Measurements from ENCODE around the gene WSCD1.

WSCD1 gene

GRCh38 chr17:6069539-6070429 lies at the start of gene WSCD1:
WSCD1 (plus strand) TSS chr17:6070379; CDS start chr17:6080659, 10,280 bp downstream.
- DNase-seq (ENCODE audit: low spot score), result no peak

DNA sequence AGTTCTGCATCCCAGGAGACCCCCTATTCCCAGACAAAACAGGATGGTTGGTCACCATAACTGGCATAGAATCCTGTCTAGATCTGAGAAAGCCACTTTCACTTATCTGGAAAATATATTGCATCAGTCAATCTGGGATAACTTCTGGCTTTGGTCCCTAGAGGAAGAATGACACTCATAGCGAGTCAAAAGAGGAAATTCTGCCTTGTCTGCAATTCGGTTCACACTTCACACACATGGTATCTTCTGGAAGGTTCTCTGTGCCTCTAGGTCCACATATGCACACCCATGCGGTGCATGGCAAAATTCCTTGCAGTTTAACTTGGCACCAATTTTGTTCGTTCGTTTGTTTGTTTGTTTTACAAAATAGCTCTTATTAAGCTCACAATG lies 49.2 kb upstream of the WSCD1 start:
- no peak for DNase-seq (ENCODE audit: low spot score)

DNA sequence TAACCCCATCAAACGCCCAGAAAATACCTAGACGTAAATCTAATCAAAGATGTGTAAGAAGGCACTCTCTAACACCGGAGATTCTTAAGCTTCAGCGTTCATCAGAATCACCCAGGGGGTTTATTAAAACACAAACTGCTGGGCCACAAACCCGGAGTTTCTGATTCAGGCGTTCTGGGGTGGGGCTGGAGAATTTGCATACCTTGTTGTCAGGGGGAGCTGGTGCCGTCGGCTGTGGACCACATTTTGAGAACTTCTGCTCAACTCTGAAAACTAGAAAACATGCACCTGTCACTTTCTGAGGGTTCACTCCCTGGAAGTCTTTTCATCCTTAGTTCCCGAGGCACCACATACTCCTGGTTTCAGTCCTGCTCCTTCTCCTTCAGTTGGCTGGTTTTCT lies 48.6 kb upstream of the WSCD1 start:
- DNase-seq (ENCODE audit: low spot score), result no peak

DNA sequence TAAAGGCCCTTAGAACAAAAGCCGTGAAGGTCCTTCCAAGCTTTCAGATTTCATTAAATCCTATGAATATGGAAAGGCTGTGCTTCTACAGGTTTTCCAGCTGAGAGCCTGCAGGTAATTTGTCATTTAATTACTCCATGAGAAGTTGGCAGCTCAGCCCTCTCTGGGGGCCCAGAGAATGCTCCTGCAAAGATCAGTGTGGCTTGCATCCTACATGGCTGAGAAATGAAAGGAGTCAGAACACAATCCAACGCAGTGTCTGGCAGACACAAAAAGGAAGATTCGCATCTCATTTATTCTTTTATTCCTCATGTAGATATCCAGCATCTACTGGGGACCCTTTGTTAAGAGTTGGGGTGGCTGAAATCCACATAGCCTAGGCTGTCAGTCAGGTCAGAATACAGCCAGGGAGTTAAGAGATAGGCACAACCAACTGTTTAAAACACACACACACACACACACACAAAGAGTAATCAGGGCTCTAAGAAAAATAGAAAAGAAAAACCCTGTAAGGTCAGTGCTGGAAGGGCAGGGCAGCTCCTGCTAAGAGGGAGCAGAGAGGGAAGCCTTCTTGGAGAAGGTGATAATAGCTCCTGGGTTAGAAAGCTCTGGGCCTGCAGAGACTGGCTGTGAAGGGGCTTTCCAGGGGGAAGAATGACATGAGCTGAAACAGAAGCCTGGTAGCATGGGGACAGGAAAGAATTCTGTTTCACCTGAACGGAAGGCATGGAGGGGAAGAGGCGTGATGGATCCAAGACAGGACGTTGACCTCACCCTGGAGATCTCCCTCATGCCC lies 46.9 kb upstream of the WSCD1 start:
- DNase-seq (ENCODE audit: low spot score), result no peak

- DNase-seq (ENCODE audit: low spot score), result no peak
Measured at GRCh38 chr17:6024576-6024975, 45.6 kb upstream of the WSCD1 start.

GRCh38 chr17:6027342-6028024 lies 42.7 kb upstream of the WSCD1 start:
- no peak for DNase-seq (ENCODE audit: low spot score)

DNA sequence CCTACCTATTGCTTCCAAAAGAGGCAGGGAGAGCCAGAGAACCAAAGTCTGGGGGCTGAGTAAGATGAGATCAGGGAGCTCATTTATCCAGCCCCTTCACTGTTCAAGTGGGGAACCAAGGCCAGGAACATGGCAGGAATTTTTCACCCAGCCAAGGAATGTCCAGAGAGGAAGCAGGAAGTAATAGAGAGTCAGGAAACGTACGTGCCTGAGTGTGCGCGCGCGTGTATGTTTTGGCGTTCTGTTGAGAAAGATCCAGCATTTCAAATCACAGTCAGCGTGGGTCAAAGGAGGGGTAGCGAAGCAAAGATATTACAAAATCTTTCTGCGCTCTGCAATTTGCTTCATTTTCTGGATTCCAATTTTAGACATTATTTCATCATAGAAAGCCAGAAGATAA lies 41.9 kb upstream of the WSCD1 start:
- no peak for DNase-seq (ENCODE audit: low spot score)

DNA sequence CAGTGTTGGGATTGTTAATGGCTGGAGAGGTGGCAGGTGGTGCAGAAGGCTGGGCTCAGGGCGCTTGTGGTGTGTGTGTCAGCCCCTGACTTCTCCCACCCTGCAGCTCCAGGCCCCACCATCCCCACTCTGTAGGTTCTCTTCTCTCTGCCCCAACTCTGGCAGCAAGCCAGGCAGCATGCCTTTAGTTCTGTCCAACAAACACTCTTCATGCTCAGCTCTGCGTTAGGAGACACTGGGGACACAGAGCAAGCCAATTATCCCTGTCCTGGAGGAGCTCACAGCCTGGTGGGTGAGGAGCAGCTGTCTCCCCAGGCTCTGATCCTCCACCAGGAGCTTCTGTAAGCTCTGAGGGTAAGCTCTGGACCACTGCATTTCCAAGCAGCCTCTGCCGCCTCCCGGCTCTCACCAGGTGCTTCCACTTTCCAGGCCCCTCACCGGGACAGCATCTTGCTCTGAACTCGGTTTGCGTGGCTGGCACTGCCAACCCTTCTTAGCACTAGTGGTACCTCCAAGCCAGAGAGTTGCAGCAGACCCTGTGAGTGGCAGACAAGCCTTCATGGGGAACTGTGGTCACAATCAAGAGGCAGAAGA lies 34.3 kb upstream of the WSCD1 start:
- no peak for DNase-seq (ENCODE audit: low spot score)

GRCh38 chr17:6040504-6040903 lies 29.7 kb upstream of the WSCD1 start:
- DNase-seq (ENCODE audit: low spot score), result no peak

DNA sequence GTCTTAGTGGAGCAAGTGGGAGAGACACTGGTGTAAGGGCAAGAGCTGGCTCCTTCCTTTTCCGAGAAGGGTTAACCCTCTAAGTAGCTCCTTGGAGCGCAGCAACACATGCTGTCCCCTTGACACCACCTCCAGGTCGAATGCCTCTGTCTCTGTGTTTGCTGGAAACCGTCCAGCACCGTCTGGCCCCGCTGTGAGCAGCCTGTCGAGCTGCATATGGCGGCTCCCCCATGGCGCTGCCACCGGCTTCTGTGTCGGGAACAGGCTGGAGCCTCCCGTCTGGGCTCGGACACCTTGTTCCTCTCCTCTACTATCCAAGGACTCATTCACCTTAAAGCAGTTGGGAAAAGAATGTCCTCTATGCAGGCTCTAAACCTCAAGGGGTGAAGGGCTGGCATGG lies 28.9 kb upstream of the WSCD1 start:
- DNase-seq (ENCODE audit: low spot score), result no peak

DNA sequence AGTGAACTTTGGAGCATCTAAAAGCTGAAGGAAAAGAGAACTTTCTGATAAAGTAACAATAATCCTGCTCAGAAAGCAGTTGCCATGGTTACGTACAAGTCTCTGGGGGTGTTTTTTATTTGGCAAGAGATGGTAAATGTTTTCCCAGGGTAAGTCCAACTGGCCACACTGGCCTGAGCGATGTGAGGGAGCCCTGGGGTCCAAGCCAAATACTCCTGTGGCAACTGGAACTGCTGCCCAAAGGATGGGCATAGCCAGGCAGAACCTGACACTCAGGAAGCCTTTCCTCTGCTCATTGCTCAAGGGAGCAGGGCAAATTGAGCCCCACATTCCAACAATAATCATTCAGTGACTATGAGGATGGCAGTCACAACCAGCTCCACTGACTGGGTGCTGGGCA lies 26.8 kb upstream of the WSCD1 start:
- DNase-seq (ENCODE audit: low spot score), result no peak

GRCh38 chr17:6044261-6044660 lies 25.9 kb upstream of the WSCD1 start:
- DNase-seq (ENCODE audit: low spot score), result no peak

DNA sequence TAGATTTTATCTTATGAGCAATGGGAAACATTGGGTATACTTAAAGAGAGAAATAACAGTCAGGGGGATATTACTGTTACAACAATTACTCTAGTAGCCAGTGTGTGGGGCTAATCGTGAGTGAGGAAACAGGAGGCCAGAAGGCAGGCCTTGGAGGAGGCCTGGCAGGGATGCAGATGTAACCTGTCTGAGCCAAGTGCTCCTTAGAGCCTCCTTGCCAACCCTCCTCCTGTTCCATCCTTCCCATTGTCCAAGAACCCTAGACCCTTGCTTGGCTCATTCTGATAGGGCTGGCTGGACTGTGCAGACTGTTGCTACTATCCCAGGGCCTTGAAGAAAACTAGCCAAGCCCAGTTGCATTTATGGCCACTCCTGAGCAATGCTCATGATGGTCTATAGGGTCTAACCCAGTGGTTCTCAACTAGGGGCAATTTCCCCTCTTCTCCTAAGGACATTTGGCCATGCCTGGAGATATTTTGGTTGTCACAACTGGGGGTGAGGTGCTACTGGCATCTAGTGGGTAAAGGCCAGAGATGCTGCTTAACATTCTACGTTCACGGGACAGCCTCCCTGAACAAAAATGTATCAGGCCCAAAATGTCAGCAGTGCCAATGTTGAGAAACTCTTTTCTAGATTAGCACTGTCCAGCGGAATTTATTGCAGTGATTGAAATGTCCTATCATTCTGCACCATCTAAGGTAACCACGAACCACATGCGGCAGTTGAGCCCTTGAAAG lies 24.4 kb upstream of the WSCD1 start:
- no peak for DNase-seq (ENCODE audit: low spot score)

- no peak for DNase-seq (ENCODE audit: low spot score)
Measured at GRCh38 chr17:6046431-6046830, 23.7 kb upstream of the WSCD1 start.

DNA sequence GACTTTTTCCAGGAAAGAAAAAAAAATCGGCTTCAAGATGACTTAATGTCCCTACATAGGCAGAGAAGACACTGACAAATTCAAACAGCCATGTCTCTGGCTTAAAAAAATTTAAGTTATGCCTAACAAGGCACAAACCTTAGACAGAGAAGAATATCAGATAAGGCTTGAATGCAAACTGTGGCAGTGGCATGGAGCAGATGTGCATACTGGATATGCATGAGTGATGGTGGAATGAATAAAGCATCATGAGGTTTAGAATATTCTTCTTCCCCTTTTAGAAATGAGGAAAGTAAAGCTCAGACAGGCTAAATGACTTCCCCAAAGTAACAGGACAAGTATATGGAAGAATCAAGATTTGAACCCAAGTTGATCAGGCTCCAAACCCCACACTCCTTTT lies 23.2 kb upstream of the WSCD1 start:
- DNase-seq (ENCODE audit: low spot score), result no peak

DNA sequence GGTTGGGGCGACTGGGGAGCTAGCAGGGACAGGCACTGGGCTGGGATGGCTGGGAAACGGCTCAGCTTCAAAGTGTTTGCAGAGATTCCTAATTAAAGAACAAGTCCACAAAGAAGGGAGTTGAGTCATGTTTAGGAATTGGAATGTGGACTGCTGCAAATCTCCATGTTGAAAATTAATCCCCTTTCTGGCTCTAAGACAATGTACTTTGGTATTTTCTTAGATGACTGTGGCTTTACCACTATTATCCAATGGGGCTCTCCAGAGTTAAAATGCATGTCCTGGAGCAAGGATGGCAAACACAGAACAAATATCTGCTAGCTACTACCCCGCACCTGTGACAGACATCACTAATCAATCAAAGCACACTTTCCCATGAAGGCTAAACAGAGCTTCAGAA lies 22.2 kb upstream of the WSCD1 start:
- DNase-seq (ENCODE audit: low spot score), result no peak

DNA sequence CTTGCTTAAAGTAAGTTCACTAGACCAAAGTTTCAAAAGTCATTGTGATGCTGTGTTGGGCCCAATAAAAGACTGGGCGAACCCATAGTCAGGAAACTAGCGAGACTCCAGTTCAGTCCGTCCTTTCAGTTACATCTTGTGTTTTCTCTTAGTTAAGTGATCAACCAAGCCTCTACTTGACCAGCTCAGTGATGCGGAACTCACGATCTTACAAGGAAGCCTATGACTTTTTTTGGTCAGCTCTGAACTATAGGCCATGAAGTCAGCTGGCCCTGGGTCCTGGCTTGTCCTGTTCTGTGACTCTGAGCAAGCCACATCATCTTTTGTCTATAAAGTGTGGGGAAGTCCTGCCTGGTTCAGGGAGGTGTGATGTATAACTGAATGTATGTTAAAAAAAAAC lies 21.7 kb upstream of the WSCD1 start:
- DNase-seq (ENCODE audit: low spot score), result no peak

- DNase-seq (ENCODE audit: low spot score), result no peak
Measured at GRCh38 chr17:6052926-6053325, 17.3 kb upstream of the WSCD1 start.

DNA sequence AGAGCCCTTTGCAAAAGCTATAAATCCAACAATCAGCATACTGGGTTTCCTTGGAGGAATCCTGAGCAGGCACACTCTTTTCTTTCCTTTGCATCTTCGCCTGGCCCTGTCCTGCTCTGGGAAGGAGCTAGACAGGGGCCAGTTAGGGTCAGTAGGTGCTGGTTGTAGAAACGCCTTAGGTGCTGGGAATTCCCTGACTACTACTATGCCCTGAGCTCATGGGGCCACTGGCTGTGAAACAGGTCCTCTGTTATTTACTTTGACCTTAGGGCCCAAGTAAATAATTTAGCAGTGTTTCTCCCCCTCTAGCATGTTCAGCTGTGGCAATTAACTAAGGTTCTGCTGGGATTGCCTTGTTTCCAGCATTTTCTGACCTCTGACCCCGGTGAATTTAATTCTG lies 15.8 kb upstream of the WSCD1 start:
- DNase-seq (ENCODE audit: low spot score), result no peak

GRCh38 chr17:6056104-6056503 lies 14.1 kb upstream of the WSCD1 start:
- no peak for DNase-seq (ENCODE audit: low spot score)

DNA sequence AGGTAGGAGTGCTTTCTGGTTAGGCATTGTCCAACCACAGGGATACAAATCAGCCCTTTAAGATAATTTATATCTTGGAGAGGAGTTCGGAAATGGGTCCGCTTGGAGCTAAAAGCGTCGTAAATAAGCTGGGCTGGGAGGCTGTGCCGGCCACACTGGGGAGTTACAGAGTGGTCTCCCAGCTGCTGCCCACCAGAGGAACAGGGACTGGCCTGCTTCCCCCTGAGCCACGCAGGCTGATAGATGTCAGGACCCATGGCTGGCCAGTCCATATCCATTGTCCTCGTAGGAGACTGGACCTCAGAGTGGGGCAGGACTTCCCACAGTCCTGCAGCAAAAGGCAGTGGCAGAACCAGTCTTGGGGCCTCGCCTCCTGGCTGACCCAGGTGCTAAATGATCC lies 12.6 kb upstream of the WSCD1 start:
- DNase-seq (ENCODE audit: low spot score), result no peak

DNA sequence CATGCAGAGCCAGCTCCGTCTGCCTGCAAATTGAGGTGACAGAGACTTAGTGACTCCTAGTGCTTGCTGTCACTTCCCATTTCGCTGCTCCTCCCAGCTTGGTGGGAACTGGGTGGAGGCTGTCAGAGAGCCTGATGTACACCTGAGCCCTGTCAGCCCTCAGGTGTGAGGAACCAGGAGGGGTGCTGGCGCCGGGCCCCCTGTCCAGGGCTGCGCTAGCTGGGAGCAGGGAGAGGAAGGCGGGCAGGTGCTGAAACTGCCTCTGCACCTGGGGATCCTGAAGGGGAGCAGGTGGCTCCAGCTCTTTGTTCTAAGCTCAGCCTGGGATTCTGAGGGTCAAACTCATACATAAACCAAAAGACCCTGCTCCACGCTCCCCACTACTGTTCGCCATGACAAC lies 10.8 kb upstream of the WSCD1 start:
- no peak for DNase-seq (ENCODE audit: low spot score)
